HepG2 (cell line): ENCODE data around the gene TRIM10.

Experiments used
- BRCA1 ChIP-seq: sonication (generic); formaldehyde crosslinking; IDR thresholded peaks from 2 replicates; pipeline ENCODE4 v1.4.0; 2020; ENCODE audit warnings: missing genetic modification reagents
- ELF3 ChIP-seq: IDR thresholded peaks from 2 replicates; pipeline ENCODE4 v1.6.1; 2016; ENCODE audit warnings: missing genetic modification reagents, missing compliant biosample characterization
- FOXP4 ChIP-seq: sonication (generic); formaldehyde crosslinking; IDR thresholded peaks from 2 replicates; pipeline ENCODE4 v1.4.0; 2020; ENCODE audit warnings: missing genetic modification reagents
- MED1 ChIP-seq: sonication (generic); formaldehyde crosslinking; IDR thresholded peaks from 2 replicates; pipeline ENCODE4 v1.4.0; 2020; ENCODE audit warnings: missing genetic modification reagents
- ZBTB49 ChIP-seq: sonication (generic); formaldehyde crosslinking; IDR thresholded peaks from 2 replicates; pipeline ENCODE4 v1.4.0; 2020; ENCODE audit warnings: missing genetic modification reagents, borderline replicate concordance
- ZNF772 ChIP-seq: sonication (generic); formaldehyde crosslinking; IDR thresholded peaks from 2 replicates; pipeline ENCODE4 v1.5.0; 2020; ENCODE audit warnings: mild to moderate bottlenecking, missing genetic modification reagents
- TF ChIP-seq, protein P1 (sequence below): sonication (generic); formaldehyde crosslinking; IDR thresholded peaks from 2 replicates; pipeline ENCODE4 v1.5.0; 2020; ENCODE audit warnings: mild to moderate bottlenecking, missing genetic modification reagents, moderate library complexity

DNA sequence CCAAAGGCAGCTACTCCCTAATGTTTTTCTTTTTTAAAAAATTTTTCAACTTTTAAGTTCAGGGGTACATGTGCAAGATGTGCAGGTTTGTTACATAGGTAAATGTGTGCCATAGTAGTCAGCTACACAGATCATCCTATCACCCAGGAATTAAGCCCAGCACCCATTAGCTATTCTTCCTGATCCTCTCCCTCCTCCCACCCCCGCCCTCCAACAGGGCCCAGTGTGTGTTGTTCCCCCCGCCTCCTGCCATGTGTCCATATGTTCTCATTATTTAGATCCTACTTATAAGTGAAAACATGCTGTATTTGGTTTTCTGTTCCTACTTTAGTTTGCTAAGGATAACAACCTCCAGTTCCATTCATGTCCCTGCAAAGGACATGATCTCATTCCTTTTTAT is 14.8 kb upstream of the TRIM10 start:
- TF ChIP-seq ZNF772 (CRISPR knock-in tag), result no peak
- no peak for TF ChIP-seq FOXP4 (CRISPR knock-in tag)
- no peak for TF ChIP-seq ZBTB49 (CRISPR knock-in tag)
- TF ChIP-seq BRCA1 (CRISPR knock-in tag), result no peak
- no peak for TF ChIP-seq MED1 (CRISPR knock-in tag)
- TF ChIP-seq, protein P1, sequence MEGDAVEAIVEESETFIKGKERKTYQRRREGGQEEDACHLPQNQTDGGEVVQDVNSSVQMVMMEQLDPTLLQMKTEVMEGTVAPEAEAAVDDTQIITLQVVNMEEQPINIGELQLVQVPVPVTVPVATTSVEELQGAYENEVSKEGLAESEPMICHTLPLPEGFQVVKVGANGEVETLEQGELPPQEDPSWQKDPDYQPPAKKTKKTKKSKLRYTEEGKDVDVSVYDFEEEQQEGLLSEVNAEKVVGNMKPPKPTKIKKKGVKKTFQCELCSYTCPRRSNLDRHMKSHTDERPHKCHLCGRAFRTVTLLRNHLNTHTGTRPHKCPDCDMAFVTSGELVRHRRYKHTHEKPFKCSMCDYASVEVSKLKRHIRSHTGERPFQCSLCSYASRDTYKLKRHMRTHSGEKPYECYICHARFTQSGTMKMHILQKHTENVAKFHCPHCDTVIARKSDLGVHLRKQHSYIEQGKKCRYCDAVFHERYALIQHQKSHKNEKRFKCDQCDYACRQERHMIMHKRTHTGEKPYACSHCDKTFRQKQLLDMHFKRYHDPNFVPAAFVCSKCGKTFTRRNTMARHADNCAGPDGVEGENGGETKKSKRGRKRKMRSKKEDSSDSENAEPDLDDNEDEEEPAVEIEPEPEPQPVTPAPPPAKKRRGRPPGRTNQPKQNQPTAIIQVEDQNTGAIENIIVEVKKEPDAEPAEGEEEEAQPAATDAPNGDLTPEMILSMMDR (CRISPR knock-in tag), result no peak
- TF ChIP-seq ELF3 (CRISPR knock-in tag), result no peak
